ENCODE results near the gene GMPS. TPM values are rescaled to one million over a fixed set of nuclear protein-coding genes. Genes with fewer than 3 reads are reported as not detected.
"Not testable (repeated sequence)": the region's sequence is repeated elsewhere in the genome, so short reads cannot be mapped to it uniquely, and the experiment has no call there.

GMPS gene
- total RNA-seq, 1 experiment from 2014 or later = 119 TPM

DNA sequence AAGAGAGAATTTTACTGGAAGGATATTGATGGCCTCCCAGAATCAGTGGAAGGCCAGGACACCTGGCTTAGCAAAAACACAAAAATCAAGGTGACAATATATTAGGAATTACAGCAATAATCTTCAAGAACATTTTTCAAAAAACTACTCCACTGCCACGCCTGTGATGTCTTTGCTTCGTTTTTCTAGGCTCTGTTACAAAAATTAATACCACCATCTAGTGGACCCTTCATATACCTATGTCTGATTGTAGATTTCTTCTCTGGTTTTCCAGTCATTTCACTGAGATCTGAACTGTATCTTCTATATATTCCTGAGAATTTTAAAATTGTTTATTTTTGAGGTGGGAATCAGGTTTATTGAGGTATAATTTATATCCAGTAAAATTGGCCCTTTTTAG is 10.6 kb upstream of the GMPS start (continued):
- TF ChIP-seq, protein P1, sequence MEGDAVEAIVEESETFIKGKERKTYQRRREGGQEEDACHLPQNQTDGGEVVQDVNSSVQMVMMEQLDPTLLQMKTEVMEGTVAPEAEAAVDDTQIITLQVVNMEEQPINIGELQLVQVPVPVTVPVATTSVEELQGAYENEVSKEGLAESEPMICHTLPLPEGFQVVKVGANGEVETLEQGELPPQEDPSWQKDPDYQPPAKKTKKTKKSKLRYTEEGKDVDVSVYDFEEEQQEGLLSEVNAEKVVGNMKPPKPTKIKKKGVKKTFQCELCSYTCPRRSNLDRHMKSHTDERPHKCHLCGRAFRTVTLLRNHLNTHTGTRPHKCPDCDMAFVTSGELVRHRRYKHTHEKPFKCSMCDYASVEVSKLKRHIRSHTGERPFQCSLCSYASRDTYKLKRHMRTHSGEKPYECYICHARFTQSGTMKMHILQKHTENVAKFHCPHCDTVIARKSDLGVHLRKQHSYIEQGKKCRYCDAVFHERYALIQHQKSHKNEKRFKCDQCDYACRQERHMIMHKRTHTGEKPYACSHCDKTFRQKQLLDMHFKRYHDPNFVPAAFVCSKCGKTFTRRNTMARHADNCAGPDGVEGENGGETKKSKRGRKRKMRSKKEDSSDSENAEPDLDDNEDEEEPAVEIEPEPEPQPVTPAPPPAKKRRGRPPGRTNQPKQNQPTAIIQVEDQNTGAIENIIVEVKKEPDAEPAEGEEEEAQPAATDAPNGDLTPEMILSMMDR (IDR thresholded peaks at IDR 0.05 in 2 of 3, conservative IDR thresholded peaks at IDR 0.05 in 1 of 3; ENCODE audit: borderline replicate concordance in 1 of 3, insufficient read depth in 1 of 3, low read depth in 2 of 3, low read length in 2 of 3) = peak; percentile 5 to 51 (median 38); a peak in 4 of 6 replicates
- TF ChIP-seq CBX3 (IDR thresholded peaks at IDR 0.05; ENCODE audit: low read depth) (no peak), ELF1 (IDR thresholded peaks at IDR 0.05; ENCODE audit: borderline replicate concordance, low read depth) (no peak), SIN3A (IDR thresholded peaks at IDR 0.05; ENCODE audit: low read depth) (no peak), FOSL1 (IDR thresholded peaks at IDR 0.05; ENCODE audit: low read depth) (no peak), EZH2 (IDR thresholded peaks at IDR 0.05) (no peak)

DNA sequence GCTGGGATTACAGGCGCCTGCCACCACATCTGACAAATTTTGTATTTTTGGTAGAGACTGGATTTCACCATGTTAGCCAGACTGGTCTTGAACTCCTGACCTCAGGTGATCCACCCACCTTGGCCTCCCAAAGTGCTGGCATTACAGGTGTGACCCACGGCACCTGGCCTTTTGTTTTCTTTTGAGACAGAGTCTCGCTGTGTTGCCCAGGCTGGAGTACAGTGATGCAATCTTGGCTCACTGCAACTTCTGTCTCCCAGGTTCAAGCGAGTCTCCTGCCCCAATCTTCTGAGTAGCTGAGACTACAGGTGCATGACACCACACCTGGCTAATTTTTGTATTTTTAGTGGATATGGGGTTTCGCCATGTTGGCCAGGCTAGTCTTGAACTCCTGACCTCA is 10.0 kb upstream of the GMPS start:
- H4K20me1 ChIP-seq (ENCODE audit: insufficient read depth); H2AFZ ChIP-seq (ENCODE audit: low read depth, low read length, poor library complexity, severe bottlenecking); H3K9me3 ChIP-seq (ENCODE audit: control insufficient read depth in 1 of 2, insufficient read depth in 1 of 2, low read depth in 1 of 2, low read length in 2 of 2); H3K27me3 ChIP-seq (ENCODE audit: insufficient read depth, low read length); intact Hi-C loops (cut with micrococcal nuclease); H3K27ac ChIP-seq (ENCODE audit: low read depth, low read length); CTCF ChIA-PET; RAD21 ChIA-PET (ENCODE audit: low non-redundant PET in 1 of 2, low total read pairs in 2 of 2, uncharacterized antibody in 2 of 2, unreplicated experiment in 2 of 2); H3K9me2 ChIP-seq (ENCODE audit: insufficient read depth); H3K36me3 ChIP-seq (ENCODE audit: control insufficient read depth in 1 of 2, insufficient read depth in 2 of 2, low read length in 2 of 2); H3K79me2 ChIP-seq (ENCODE audit: insufficient read depth, low read length); H3K9ac ChIP-seq (ENCODE audit: low read length); ATAC-seq; H3K4me3 ChIP-seq (replicated peaks in 1 of 2; ENCODE audit: low read depth in 1 of 2, low read length in 2 of 2); DNase-seq (ENCODE audit: low read depth, low spot score); POLR2A ChIA-PET; H3K4me2 ChIP-seq (ENCODE audit: low read length); BruUV-seq (replicated peaks): not testable (repeated sequence)
- H3K4me1 ChIP-seq (ENCODE audit: control insufficient read depth in 1 of 2, insufficient read depth in 2 of 2, low read length in 2 of 2) = peaks cover 4 to 13% of the 10 kb centered on the region in 2 experiments; a peak in 3 of 4 replicates
